Stomach (tissue), 4 donors: Measurements from ENCODE around the gene PDE3B.

ENCODE experiments used
- EP300 ChIP-seq: sonication (generic); formaldehyde crosslinking; IDR thresholded peaks from one replicate; pipeline ENCODE4 v1.6.1; 2017; ENCODE audit warnings: antibody characterized with exemption
- POLR2A ChIP-seq, 4 donors: fragments of 450-650 bp; IDR thresholded peaks; one replicate each; pipeline ENCODE4 v1.6.1; 2016; ENCODE audit warnings: antibody characterized with exemption in 4 of 4, control low read depth in 2 of 4, mild to moderate bottlenecking in 1 of 4, moderate library complexity in 1 of 4
- POLR2AphosphoS5 ChIP-seq, 3 donors: sonication (generic); formaldehyde crosslinking; IDR thresholded peaks; one replicate each; pipeline ENCODE4 v1.6.1; 2016; ENCODE audit warnings: antibody characterized with exemption in 3 of 3
- TF ChIP-seq, protein P1 (sequence below), 7 experiments: fragments of 450-650 bp in 4 of 7; fragments of 200-600 bp in 3 of 7; sonication (generic) in 3 of 7; IDR thresholded peaks; one replicate each; pipeline ENCODE4 v1.5.1; 2016 to 2019; ENCODE audit warnings: antibody characterized with exemption in 7 of 7, control low read depth in 2 of 7, mild to moderate bottlenecking in 1 of 7

DNA sequence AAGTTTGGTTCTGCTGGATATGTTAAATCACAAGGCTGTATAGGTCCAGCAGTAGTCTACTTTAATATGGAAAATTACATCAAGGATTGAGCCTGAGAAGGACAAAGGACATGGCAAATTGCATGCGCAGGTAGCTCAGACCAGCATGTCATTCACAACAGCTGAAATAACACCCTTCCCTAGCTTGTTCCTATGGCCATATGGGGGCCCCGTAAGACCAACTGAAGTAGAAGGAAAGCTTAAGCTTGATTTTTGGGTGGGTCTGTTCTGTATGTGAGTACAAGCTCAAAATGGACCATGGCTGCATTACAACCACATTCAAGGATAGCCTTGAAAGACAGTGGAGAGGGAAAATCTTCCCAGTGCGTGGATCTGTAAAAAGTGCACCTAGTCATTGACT is 20.6 kb upstream of the PDE3B start:
- TF ChIP-seq POLR2A (IDR thresholded peaks at IDR 0.05) (no peak), POLR2AphosphoS5 (IDR thresholded peaks at IDR 0.05) (no peak), EP300 (no peak)
- TF ChIP-seq, protein P1, sequence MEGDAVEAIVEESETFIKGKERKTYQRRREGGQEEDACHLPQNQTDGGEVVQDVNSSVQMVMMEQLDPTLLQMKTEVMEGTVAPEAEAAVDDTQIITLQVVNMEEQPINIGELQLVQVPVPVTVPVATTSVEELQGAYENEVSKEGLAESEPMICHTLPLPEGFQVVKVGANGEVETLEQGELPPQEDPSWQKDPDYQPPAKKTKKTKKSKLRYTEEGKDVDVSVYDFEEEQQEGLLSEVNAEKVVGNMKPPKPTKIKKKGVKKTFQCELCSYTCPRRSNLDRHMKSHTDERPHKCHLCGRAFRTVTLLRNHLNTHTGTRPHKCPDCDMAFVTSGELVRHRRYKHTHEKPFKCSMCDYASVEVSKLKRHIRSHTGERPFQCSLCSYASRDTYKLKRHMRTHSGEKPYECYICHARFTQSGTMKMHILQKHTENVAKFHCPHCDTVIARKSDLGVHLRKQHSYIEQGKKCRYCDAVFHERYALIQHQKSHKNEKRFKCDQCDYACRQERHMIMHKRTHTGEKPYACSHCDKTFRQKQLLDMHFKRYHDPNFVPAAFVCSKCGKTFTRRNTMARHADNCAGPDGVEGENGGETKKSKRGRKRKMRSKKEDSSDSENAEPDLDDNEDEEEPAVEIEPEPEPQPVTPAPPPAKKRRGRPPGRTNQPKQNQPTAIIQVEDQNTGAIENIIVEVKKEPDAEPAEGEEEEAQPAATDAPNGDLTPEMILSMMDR (IDR thresholded peaks at IDR 0.05) = no peak
